ENCODE measurements around the gene CAMK1D. TPM values are rescaled to one million over a fixed set of nuclear protein-coding genes. Genes with fewer than 3 reads are reported as not detected.

CAMK1D gene
- total and polyA plus RNA-seq, 2 of the 8 experiments (the other 6 are each of a cell fraction or from before 2014, with no cell fraction given): 3.5 to 10.6 TPM

DNA sequence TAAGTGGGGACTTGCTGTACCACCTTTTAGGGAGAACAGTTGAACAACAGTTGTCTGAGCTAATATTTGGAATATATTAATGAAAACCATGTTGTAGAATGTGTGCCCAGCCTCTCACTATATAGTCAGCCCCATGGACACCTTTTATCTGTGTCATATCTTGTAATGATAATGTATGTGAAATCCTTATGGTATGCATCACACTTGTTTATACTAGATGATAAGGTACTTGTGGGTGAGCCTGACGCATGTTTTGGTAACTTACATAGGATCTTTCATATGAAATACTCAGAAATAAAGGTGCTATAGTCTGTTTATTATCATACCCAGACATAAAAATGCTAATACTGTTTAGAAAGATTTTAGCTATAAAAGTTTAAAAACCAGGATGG is 32.8 kb downstream of the CAMK1D start (continued):
- TF ChIP-seq HDAC2 (IDR thresholded peaks at IDR 0.05; ENCODE audit: borderline replicate concordance in 1 of 2, low read depth in 2 of 2, low read length in 2 of 2) (no peak), TAF1 (IDR thresholded peaks at IDR 0.05; ENCODE audit: low read depth, low read length) (no peak), EGR1 (IDR thresholded peaks at IDR 0.05; ENCODE audit: borderline replicate concordance, low read depth, low read length) (no peak), BCL11A (IDR thresholded peaks at IDR 0.05; ENCODE audit: low read depth in 2 of 2, low read length in 2 of 2) (no peak)
- TF ChIP-seq, protein P1, sequence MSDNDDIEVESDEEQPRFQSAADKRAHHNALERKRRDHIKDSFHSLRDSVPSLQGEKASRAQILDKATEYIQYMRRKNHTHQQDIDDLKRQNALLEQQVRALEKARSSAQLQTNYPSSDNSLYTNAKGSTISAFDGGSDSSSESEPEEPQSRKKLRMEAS (IDR thresholded peaks at IDR 0.05): no peak

Data from H1 (cell line).